NCI-H128 (cell line): ENCODE data around the gene DYNLT2B.
A peak's percentile ranks its signal among the peaks of the same experiment; 100 is the strongest.
"Not testable (repeated sequence)": the region's sequence is repeated elsewhere in the genome, so short reads cannot be mapped to it uniquely, and the experiment has no call there.

Experiments used
- DNase-seq: peaks from one replicate; lab custom pipeline; 2025; ENCODE audit not compliant: unreplicated experiment; lab: John Stamatoyannopoulos, UW

The DYNLT2B gene

DNA sequence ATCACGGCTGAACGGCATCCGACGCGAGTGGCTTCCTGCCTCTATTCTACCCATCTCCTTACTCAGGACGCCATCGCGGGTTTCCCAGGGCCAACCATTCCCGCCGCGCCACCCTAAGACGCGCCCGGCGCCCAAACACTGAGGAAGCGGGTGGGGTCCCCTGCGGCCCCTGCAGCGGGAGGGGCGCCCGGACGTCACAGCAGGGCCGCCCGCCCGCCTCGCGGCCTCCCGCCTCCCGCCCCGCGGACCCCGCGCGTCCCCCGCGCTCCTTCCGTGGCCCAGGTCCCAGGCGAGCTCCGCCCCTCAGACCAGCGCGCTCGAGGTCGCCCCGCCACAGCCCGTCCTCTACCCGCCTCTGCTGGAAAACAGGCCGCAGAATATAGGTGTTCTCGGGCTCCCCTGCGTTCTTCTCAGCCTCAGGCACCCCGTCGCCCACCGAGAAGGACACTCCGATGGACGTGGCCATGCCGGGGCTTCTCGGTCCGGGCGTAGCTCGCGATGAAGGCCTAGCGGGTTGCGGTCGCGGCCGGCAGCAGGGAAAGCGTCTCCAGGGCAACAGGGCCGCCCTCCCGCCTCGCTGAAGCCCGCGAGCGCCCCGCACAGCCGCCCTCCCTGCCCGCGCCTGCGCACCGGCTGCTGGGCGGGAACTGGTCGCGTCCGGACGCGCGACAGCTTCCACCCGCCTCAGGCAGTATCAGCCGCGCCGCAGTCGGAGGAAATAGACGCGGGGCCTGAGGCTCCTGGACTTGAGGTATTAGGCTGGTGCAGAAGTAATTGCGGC, at the start of gene DYNLT2B:
TSS of gene DYNLT2B (minus strand) at position 554 of the 781 bp plus-strand sequence. CDS start at position 466, 88 bp downstream.
- peak; percentile 81 for DNase-seq

DNA sequence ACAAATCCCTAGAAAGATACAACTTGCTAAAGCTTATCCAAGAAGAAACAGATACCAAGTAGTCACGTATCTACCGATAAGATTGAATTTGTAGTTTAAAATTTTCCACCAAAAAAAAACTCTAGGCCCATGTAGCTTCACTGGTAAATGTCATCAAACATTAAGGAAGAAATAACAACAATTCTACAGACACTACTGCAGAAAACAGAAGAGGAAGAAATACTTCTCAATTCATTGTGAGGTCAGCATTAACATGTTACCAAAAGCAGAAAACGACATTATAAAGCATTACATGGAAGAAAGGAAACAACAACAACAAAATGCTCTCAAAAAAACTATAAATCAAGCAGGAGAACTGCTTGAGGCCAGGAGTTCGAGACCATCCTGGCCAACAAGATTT, 47.7 kb upstream of the DYNLT2B start:
- DNase-seq = no peak

DNA sequence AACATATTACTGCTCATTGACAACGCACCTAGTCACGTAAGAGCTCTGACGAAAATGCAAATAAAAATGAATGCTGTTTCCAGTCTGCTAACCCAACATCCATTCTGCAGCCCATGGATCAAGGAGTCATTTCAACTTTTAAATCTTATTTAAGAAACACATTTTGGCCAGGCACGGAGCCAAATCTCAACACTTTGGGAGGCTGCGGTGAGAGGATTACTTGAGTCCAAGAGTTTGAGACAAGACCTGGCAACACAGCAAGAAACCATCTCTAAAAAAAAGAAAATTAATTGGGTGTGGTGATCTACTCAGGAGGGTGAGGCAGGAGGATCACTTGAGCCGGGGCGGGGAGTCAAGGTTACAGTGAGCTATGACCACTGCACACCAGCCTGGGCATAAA, 42.5 kb upstream of the DYNLT2B start:
- DNase-seq = no peak

DNA sequence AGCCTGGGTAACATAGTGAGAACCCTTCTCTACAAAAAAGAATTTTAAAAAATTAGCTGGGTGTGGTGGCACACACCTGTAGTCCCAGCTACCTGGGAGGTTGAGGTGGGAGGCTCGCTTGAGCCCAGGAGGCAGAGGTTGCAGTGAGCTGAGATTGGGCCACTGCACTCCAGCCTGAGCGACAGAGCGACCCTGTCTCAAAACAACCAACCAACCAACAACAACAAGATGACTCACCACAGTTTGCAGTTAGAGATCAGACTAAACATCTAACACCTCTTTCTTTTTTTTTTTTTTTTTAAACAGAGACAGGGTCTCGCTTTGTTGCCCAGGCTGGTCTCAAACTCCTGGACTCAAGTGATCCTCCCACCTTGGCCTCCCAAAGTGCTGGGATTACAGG, 40.5 kb upstream of the DYNLT2B start:
- DNase-seq = not testable (repeated sequence)

DNA sequence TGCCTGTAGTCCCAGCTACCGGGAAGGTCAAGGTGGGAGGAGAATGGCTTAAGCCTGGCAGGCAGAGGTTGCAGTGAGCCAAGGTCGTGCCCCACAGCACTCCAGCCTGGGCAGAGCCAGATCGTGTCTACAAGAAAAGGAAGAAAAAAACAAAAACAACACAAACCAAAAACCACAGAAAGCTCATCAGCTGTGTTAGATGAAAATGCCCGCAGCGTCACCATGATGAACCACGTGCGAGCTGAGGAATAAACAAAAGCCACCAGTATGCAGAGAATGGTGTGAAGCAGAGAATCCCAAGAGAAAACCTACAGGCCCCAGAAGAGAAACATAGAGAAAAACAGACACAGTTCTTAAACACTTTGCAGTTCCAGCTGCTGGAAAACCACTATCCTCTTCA, 39.9 kb upstream of the DYNLT2B start:
- DNase-seq = no peak

DNA sequence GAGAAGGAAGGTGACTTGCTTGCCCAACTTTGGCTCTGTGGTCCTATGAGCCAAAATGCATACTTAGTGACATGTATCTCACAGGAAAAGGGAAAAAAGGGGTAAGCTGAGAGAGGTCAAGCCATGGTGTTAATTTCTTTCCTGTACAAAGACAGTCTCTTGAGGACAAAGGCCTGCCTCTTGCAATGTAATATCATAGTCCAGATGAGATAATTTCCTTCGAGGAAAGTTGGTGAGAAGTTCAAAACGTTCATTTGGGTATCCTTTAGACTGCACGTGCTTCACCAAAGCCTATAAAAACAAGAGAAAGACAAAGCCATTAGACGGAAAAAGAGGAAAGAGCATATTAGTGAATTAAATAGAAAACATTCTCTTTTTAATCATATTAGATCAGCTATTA, 38.5 kb upstream of the DYNLT2B start:
- no peak for DNase-seq

DNA sequence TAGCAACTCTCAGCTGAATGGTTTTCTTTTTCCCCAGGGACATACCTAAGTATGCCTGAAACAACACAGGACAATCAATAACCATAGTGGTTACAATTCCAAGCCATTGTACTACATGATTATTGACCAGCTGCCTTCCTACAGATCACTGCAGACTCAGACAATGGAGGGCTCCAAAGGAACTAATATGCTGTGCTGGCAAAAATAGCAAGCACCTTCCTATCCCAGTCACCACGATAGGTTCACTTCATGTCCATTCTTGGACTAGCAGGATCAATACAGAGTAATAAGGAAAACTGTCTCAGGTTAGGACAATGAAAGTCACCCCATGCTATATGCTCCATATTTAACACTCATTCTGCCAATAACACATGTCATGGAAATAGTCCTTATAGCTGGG, 37.6 kb upstream of the DYNLT2B start:
- DNase-seq = no peak

DNA sequence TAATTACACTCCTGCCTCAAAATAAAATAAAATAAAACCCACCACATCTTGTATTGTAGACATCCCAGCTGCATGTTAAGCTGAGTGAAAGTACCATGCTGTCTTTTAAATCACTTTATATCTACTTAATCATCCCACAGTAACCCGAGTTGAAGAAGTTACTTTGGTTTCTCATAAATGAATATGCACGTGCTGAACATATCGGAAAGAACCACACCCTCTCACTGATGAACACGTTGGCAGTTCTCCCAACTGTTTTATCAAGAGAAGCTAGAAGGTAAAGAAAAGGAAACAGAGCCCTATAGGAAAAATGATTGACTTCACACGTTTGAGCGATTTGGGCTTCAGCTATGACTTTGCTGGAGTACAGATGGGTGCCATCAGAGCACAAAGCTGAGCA, 36.1 kb upstream of the DYNLT2B start:
- DNase-seq = no peak

DNA sequence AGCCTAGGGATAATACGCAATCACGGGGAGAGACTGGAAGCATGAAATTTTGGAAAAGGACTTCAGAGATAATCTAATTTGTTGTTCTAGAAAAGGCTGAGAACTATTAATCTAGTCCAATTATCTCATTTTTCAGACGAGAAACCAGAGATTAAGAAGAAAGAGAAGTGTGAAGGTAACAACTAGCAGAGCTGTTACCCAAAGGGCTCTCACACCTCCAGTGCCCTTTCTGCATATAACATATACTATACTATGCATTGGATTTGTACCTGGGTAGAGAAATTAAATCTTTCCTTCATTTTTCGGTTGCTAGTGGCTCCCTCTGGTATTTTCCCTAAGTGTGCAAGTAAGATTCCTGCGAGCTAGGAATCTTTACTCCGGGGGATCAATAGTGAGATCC, 33.5 kb upstream of the DYNLT2B start:
- DNase-seq = no peak

DNA sequence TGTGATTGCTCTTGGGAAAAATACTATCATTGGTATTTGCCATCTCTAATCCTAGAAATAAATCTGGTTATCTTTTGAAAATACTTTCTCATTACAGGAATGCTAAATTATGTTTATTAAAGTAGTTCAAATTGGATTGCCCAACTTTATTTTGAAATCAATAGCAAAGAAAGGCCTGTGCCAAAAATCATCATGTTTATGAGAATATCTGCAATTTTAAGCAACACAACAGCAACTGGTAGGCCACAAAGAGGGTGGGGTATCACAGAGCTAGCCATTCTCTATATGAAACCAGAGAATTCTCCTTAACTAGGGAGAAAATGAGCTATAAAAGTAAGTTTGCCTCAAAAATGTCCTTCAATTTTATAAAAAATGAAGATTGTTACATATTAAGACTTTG, 32.0 kb upstream of the DYNLT2B start:
- no peak for DNase-seq

DNA sequence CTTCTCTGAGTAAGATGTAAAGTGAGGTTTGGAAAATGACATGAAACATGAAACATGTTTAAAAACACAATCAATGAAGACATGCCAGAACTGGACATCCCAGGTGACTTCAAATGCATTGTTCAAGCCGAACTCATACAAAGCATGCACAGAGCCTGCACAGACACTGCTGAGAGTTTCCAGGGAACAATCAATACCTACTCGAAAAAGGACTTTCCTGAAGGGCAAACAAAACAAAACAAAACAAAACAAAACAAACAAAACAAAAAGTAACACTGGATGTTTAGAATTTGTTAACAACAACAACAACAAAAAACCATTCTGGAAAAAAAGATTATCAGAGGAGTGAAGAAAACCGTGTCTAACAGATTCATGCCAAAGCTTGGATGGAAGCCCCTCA, 30.7 kb upstream of the DYNLT2B start:
- no peak for DNase-seq

DNA sequence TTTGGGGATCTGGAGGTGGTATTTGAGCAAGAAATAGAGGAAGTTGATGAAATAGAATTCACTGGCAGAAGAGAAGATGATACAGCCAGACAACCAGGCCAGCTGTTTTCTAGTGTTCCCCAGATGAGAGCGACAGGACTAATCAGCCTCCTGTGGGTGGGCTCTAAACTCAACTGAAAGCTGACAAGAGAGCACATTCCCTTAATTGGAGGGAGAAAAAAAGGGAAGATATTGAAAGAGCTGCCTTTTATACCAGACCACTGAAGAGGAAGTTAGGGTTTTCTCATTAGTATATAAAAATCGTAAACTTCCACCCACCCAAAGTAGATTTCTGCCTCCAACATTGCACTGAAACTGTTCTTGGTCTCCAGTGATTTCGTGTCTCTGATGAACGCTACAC, 26.6 kb upstream of the DYNLT2B start:
- no peak for DNase-seq

DNA sequence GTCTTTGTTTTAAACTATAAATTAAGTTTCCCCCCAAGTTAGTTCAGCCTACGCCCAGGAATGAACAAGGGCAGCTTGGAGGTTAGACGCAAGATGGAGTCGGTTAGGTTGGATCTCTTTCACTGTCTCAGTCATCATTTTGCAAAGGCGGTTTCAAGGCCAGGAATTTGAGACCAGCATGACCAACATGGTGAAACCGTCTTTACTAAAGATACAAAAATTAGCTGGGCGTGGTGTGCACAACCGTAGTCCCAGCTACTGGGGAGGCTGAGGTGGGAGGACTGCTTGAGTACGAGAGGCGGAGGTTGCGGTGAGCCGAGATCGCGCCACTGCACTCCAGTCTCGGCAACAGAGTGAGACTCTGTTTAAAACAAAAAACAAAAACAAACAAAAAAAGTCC, 25.9 kb upstream of the DYNLT2B start:
- DNase-seq = not testable (repeated sequence)

DNA sequence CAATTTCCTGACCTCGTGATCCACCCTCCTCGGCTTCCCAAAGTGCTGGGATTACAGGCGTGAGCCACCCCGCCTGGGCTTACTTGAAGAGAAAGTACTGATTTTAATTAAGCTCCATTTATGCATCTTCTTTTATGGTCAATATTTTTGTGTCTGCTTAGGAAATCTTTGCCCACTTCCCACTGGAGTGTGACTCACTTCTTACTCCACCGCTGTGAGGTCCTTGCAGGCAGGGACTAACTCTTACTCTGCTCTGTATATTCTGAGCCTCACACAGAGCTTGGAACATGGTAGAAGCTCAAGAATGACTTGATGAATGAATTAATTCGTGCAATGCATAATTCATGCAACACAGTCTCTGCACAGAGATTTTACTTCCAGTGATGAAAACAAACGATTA, 23.1 kb upstream of the DYNLT2B start:
- no peak for DNase-seq

DNA sequence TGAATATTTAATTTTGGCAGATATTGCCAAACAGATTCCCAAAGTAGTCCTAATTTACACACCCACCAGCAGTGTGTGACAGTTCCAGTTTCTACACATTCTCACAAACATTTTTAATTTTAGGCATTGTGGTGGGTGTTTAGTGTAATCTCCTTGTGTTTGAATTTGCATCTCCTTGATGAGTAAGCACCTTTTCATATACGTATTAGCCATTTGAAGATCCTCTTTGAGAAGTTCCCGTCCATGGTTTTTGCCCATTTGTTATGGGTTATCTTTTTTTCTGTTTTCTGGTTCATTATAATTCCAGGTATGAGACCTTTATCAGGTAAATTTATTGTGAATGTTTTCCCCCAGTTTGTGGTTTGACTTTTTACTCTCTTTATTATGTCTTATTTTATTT, 22.4 kb upstream of the DYNLT2B start:
- DNase-seq = no peak

DNA sequence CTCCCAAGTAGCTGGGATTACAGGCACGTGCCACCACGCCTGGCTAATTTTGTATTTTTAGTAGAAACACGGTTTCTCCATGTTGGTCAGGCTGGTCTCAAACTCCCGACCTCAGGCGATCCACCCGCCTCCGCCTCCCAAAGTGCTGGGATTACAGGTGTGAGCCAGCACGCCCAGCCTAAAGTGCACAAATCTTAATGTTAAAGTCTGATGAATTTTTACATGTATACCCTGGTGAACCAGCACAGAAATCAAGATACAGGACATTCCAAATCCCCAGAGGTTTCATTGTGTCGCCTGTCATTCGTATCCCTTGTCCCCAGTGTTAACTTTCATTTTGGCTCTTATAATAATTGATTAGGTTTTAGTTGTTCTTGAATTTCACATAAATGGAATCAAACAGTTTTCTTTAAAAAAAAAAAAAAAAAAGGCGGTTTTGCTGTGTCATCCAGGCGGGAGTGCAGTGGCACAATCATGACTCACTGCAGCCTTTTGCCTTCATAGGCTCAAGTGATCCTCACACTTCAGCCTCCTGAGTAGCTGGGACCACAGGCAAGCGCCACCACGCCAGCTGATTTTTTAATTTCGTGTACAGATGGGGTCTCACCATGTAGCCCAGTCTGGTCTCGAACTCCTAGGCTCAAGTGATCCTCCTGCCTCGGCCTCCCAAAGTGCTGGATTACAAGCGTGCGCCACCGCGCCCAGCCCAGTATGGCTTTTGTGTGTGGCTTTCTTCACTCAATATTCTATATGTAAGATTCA, 21.6 kb upstream of the DYNLT2B start:
- DNase-seq = no peak

DNA sequence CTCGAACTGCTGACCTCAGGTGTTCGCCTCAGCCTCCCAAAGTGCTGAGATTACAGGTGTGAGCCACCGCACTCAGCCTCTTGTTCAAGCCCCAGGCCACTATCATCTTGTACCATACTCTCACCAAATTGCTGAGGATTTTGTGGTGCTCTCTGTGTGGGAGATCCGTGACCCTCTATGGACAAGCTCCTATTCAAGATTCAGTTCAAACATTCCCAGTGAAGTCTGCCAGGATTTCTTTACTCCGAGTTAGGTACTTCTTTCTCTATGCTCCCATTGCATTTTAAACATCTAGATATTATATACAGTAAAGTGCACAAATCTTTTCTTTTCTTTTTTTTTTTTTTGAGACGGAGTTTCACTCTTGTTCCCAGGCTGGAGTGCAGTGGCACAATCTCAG, 21.0 kb upstream of the DYNLT2B start:
- no peak for DNase-seq

DNA sequence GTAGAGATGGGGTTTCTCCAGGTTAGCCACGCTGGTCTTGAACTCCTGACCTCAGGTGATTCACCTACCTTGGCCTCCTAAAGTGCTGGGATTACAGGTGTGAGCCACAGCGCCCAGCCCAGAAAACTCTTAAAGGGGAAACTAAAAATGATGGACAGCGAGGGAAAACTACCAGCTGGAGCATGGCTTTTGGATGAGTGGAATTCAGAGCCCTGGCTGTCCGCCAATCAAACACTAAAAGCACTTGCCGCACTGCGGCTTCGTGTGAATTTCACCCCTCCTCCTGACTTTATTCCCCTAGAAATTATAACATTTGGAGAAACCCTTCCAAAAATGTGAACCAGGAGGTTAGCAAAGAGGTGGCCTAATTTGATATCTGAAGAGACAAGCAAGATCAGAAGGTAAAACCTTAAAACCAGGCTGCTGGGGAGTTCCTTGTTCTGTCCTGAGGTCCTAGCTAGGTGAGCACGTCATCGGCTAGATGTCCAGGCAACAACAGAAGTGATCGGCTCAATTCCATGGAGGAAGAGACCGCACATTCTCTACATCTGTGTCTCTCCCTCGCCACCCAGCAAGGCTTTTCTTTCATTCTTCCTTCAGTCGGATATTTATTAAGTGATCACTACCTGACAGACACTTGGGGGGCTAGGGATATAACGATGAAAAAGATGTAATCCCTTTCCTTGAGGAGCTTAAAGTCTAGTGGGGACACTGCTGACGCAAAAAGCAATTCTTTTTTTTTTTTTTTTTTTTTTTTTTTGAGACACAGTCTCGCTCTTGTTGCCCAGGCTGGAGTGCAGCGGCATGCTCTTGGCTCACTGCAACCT, 18.5 kb upstream of the DYNLT2B start:
- DNase-seq = no peak

DNA sequence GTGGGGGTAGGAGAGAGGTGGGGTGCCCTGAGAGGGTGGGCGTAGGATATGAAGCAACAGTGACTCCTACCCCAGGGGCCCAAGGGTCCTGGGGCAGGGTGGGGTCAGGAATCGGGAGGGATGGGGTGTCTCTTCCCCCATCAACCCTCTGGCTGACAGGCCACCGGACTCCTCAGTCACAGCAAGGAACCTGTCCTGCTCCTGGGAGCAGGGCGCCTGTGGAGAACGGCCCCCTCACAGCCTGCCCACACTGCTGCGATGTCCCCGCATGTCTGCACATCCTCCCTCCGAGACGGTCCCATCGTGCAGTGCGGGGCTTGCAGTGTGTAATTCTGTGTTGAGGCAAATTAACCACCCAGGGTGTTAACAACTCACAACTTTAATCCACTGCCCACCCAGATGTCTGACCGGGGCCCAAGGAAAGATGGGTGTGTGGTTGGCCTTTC, 17.5 kb upstream of the DYNLT2B start:
- DNase-seq = no peak

DNA sequence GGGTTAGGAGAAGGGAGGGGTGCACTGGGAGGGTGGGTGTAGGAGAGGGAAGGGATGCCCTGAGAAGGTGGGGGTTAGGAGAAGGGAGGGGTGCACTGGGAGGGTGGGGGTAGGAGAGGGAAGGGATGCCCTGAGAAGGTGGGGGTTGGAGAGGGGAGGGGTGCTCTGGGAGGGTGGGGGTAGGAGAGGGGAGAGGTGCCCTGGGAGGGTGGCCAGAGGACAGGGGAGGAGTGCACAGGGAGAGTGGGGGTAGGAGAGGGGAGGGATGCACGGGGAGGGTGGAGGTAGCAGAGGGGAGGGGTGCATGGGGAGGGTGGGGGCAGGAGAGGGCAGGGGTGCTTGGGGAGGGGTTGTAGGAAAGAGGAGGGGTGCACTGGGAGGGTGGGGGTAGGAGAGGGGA, 16.9 kb upstream of the DYNLT2B start:
- no peak for DNase-seq

DNA sequence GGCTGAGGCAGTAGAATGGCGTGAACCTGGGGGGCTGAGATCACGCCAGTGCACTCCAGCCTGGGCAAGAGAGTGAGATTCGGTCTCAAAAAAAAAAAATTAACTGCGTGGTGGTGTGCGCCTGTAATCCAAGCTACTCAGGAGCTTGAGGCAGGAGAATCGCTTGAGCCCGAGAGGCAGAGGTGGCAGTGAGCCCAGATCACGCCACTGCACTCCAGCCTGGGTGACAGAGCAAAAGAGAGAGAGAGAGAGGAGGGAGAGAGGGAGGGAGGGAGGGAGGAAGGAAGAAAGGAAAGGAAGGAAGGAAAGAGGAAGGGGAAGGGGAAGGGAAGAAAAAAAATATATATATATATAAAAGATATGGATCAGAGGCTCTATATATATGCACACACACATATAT, 14.1 kb upstream of the DYNLT2B start:
- DNase-seq = no peak

DNA sequence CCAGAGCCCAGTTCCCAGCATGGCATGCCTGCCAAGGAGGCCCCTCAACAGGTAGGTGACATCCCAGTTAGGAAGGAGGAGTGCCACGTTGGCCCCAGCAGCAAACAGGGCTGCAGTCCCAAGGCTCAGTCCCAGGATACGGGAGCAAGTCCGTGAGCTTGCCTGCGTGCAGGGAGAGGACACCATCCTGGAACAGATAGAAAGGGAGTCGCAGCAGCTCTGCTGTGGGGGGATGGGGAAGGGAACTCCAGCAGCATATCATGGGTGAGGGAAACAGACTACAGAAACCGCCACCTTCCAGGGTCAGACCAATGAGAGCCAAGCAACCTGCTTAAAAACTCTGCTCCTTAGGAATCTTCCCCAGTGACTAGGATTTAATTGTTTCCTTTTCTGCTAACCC, 9.4 kb upstream of the DYNLT2B start:
- DNase-seq = no peak
